ENCODE data around the gene DYNC1H1. TPM values are rescaled to one million over a fixed set of nuclear protein-coding genes. Genes with fewer than 3 reads are reported as not detected.

DYNC1H1 gene
- total RNA-seq, 6 experiments from 2014 or later: 116 to 261 (median 161) TPM

DNA sequence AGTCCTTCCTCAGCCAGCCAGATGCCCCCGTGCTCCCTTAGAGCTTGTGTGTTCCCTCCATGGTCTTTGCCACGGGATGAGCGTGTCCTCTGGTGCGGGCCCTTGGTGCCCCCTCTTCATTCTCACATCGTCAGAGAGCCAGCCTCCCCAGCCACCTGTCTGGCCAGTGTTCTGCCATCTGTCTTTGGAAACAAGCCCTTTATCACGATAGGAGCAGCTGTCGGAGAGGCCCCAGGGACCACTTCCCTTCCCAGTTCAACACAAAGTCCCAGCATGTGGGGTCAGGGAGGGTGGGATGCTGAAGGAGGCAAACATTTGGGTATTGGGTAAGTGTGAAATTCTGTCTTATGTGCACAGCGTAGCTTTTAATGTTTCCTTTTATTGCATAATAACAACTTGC, 44.5 kb downstream of the DYNC1H1 start:
- Histone ChIP-seq H3K9me3 (no peaks in the 10 kb centered on the region), H3K4me3 (no peak overlapping the region), H3K27me3 (no peaks in the 10 kb centered on the region), H3K4me1 (no peaks in the 10 kb centered on the region), H3K36me3 (peaks cover 19 to 99% (median 65%) of the 10 kb centered on the region in 4 donors), H3K27ac (no peak overlapping the region)
- intact Hi-C loops (cut with DNase I): no loop called here
- 95% methylated on average over 3 of the region's 8 CpGs for WGBS (ENCODE audit: insufficient coverage, low coverage, low lambda C conversion rate, missing lambda C conversion rate)
- ATAC-seq (no peak), DNase-seq (no peak)
- no peak for TF ChIP-seq POLR2A (IDR thresholded peaks at IDR 0.05)
- TF ChIP-seq, protein P1, sequence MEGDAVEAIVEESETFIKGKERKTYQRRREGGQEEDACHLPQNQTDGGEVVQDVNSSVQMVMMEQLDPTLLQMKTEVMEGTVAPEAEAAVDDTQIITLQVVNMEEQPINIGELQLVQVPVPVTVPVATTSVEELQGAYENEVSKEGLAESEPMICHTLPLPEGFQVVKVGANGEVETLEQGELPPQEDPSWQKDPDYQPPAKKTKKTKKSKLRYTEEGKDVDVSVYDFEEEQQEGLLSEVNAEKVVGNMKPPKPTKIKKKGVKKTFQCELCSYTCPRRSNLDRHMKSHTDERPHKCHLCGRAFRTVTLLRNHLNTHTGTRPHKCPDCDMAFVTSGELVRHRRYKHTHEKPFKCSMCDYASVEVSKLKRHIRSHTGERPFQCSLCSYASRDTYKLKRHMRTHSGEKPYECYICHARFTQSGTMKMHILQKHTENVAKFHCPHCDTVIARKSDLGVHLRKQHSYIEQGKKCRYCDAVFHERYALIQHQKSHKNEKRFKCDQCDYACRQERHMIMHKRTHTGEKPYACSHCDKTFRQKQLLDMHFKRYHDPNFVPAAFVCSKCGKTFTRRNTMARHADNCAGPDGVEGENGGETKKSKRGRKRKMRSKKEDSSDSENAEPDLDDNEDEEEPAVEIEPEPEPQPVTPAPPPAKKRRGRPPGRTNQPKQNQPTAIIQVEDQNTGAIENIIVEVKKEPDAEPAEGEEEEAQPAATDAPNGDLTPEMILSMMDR (IDR thresholded peaks at IDR 0.05): no peak

DNA sequence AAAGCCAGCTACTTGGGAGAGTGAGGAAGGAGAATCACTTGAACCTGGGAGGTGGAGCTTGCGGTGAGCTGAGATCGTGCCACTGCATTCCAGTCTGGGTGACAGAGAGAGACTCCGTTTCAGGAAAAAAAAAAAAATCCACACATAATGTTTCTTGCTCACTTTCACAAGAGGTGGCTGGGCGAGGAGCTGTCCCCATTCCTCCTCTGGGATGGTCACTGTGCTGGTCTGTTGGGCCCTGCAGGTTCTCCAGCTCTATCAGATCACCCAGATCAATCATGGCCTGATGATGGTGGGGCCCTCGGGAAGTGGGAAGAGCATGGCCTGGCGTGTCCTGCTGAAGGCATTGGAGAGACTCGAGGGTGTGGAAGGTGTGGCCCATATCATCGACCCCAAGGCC, 47.3 kb downstream of the DYNC1H1 start:
- H3K4me1 ChIP-seq: no peaks in the 10 kb centered on the region
- peaks cover 26 to 100% (median 74%) of the 10 kb centered on the region in 4 donors for H3K36me3 ChIP-seq
- WGBS (ENCODE audit: insufficient coverage, low coverage, low lambda C conversion rate, missing lambda C conversion rate): 73% methylated on average over 4 of the region's 8 CpGs
- TF ChIP-seq POLR2A (IDR thresholded peaks at IDR 0.05): no peak
- TF ChIP-seq, protein P1 (IDR thresholded peaks at IDR 0.05): no peak
- no peaks in the 10 kb centered on the region for H3K9me3 ChIP-seq
- intact Hi-C loops (cut with DNase I): no loop called here
- H3K27ac ChIP-seq: no peak overlapping the region
- H3K27me3 ChIP-seq: no peaks in the 10 kb centered on the region
- no peak overlapping the region for H3K4me3 ChIP-seq
- ATAC-seq (no peak), DNase-seq (no peak)

DNA sequence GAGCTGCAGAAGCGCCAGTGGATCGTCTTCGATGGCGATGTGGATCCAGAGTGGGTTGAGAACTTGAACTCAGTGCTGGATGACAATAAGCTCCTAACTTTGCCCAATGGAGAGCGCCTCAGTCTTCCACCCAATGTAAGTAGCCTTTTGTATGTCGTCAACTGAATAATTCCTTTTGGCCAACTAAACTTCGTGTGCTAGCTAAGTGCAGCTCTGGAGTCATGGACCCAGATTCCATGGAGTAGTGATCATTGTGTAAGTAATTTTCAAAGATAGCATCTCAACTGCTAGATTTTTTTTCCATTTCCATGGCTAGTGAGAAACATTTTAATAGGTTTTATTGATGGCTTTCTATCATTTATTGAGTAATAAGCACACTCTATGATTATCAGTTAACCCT, 48.0 kb downstream of the DYNC1H1 start:
- Histone ChIP-seq H3K4me1 (no peaks in the 10 kb centered on the region), H3K36me3 (peaks cover 32 to 100% (median 73%) of the 10 kb centered on the region in 4 donors), H3K4me3 (no peak overlapping the region), H3K9me3 (no peaks in the 10 kb centered on the region), H3K27ac (no peak overlapping the region), H3K27me3 (no peaks in the 10 kb centered on the region)
- intact Hi-C loops (cut with DNase I): no loop called here
- DNase-seq (no peak), ATAC-seq (no peak)
- WGBS (ENCODE audit: insufficient coverage, low coverage, low lambda C conversion rate, missing lambda C conversion rate): 93% methylated on average over 3 of the region's 7 CpGs
- TF ChIP-seq POLR2A (IDR thresholded peaks at IDR 0.05): no peak
- TF ChIP-seq, protein P1 (IDR thresholded peaks at IDR 0.05): no peak

GRCh38 chr14:102013669-102014200, 49.4 kb downstream of the DYNC1H1 start:
- Histone ChIP-seq H3K9me3 (no peaks in the 10 kb centered on the region), H3K4me3 (no peak overlapping the region), H3K27ac (no peak overlapping the region), H3K4me1 (no peaks in the 10 kb centered on the region), H3K36me3 (peaks cover 33 to 100% (median 76%) of the 10 kb centered on the region in 4 donors), H3K27me3 (no peaks in the 10 kb centered on the region)
- TF ChIP-seq, protein P1 (IDR thresholded peaks at IDR 0.05): no peak
- no peak for TF ChIP-seq POLR2A (IDR thresholded peaks at IDR 0.05)
- intact Hi-C loops (cut with DNase I): no loop called here
- DNase-seq (no peak), ATAC-seq (no peak)
- WGBS (ENCODE audit: insufficient coverage, low coverage, low lambda C conversion rate, missing lambda C conversion rate): 83% methylated on average over 6 of the region's 10 CpGs
